Measurements from ENCODE around the gene HHATL.

HHATL gene

GRCh38 chr3:42663581-42664437, 38.8 kb downstream of the HHATL start:
- no peak for DNase-seq (ENCODE audit: low read depth)

- no peak for DNase-seq (ENCODE audit: low read depth)
Observed at GRCh38 chr3:42662813-42663535, 39.6 kb downstream of the HHATL start.

- DNase-seq (ENCODE audit: low read depth) = no peak
Observed at GRCh38 chr3:42662037-42662812, 40.4 kb downstream of the HHATL start.

- no peak for DNase-seq (ENCODE audit: low read depth)
Observed at GRCh38 chr3:42661593-42662022, 41.0 kb downstream of the HHATL start.

GRCh38 chr3:42660898-42661297, 41.7 kb downstream of the HHATL start:
- DNase-seq (ENCODE audit: low read depth) = no peak

GRCh38 chr3:42660131-42660715, 42.4 kb downstream of the HHATL start:
- no peak for DNase-seq (ENCODE audit: low read depth)

GRCh38 chr3:42659451-42660130, 43.0 kb downstream of the HHATL start:
- no peak for DNase-seq (ENCODE audit: low read depth)

GRCh38 chr3:42658771-42659390, 43.7 kb downstream of the HHATL start:
- DNase-seq (ENCODE audit: low read depth) = no peak

GRCh38 chr3:42658091-42658770, 44.4 kb downstream of the HHATL start:
- DNase-seq (ENCODE audit: low read depth) = no peak

GRCh38 chr3:42657675-42658074, 44.9 kb downstream of the HHATL start:
- no peak for DNase-seq (ENCODE audit: low read depth)

GRCh38 chr3:42656680-42657610, 45.7 kb downstream of the HHATL start:
- no peak for DNase-seq (ENCODE audit: low read depth)

- peak; percentile 44 for DNase-seq (ENCODE audit: low read depth)
Observed at GRCh38 chr3:42655980-42656679, 46.5 kb downstream of the HHATL start.

- no peak for DNase-seq (ENCODE audit: low read depth)
Observed at GRCh38 chr3:42655331-42655888, 47.2 kb downstream of the HHATL start.

GRCh38 chr3:42654331-42655201, 48.0 kb downstream of the HHATL start:
- DNase-seq (ENCODE audit: low read depth) = peak; percentile 26

- no peak for DNase-seq (ENCODE audit: low read depth)
Observed at GRCh38 chr3:42653560-42654330, 48.9 kb downstream of the HHATL start, which contains the start of gene ZBTB47. ZBTB47 (plus strand) TSS chr3:42653697; CDS start chr3:42658356, 4,659 bp downstream.

GRCh38 chr3:42653303-42653559, 49.4 kb downstream of the HHATL start:
- no peak for DNase-seq (ENCODE audit: low read depth)
